Activated CD4-positive, alpha-beta T cell treated with anti-CD3 and anti-CD28 coated beads, Interleukin-2, amount 10 ng/mL, durations not matched to agents 24 days and 14 days (primary cell): ENCODE results near the gene OSBPL9. TPM values are rescaled to one million over a fixed set of nuclear protein-coding genes. Genes with fewer than 3 reads are reported as not detected.

Source experiments
- DNase-seq: peaks from one replicate; pipeline ENCODE4 v3.0.0; 2022
- H3K27ac Mint-ChIP-seq: one replicate; pipeline ENCODE4 v1.8.0; 2022; ENCODE audit warnings: mild to moderate bottlenecking, mixed read lengths
- H3K27me3 Mint-ChIP-seq: one replicate; pipeline ENCODE4 v1.8.0; 2022; ENCODE audit warnings: mixed read lengths
- H3K36me3 Mint-ChIP-seq: one replicate; pipeline ENCODE4 v1.8.0; 2022; ENCODE audit warnings: low read depth, mild to moderate bottlenecking, mixed read lengths
- H3K4me1 Mint-ChIP-seq: one replicate; pipeline ENCODE4 v1.8.0; 2021; ENCODE audit warnings: mixed read lengths
- H3K4me3 Mint-ChIP-seq: one replicate; pipeline ENCODE4 v1.8.0; 2022; ENCODE audit warnings: mild to moderate bottlenecking, moderate library complexity, mixed read lengths
- H3K9me3 Mint-ChIP-seq: one replicate; pipeline ENCODE4 v1.8.0; 2021; ENCODE audit warnings: mixed read lengths
- intact Hi-C: fragments of 100-400 bp; cut with micrococcal nuclease; formaldehyde crosslinking; loops from one replicate; pipeline ENCODE4 v1.15.1; 2023
- total RNA-seq: library from RNA; stranded (reverse); gene quantifications from 2 replicates; pipeline ENCODE4 v1.2.3, GENCODE V29; 2022

OSBPL9 gene
- total RNA-seq, 1 donor from 2014 or later = 47.4 TPM

DNA sequence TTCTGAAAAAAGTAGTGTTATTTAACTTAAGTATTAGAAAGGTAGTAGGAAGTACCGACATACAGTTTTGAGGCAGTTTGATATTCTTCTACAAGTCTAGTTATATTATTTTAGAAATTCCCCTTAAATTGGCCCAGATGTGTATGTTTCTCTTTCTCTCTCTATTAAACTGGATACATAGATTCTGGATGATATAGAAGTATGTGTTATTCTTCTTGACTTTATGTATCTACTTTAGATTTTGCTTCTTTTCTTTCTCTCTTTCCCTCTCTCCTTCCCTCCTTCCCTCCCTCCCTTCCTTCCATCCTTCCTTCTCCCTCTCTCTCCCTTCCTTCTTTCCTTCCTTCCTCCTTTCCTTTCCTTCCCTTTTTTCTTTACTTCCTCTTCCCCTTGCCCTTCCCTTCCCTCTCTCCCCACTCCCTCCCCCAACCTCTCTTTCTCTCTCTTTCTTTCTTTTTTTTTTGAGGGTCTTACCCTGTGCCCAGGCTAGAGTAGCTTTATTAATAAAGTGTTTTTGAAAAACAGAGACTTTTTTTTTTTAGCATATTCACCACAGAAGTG lies 124.3 kb downstream of the OSBPL9 start:
- no peaks in the 10 kb centered on the region for H3K27me3 Mint-ChIP-seq
- no peak for DNase-seq
- H3K36me3 Mint-ChIP-seq = peaks cover 5% of the 10 kb centered on the region
- H3K4me3 Mint-ChIP-seq = no peak overlapping the region
- intact Hi-C loops = no loop called here
- peaks cover 11% of the 10 kb centered on the region for H3K4me1 Mint-ChIP-seq
- no peak overlapping the region for H3K27ac Mint-ChIP-seq
- no peaks in the 10 kb centered on the region for H3K9me3 Mint-ChIP-seq

DNA sequence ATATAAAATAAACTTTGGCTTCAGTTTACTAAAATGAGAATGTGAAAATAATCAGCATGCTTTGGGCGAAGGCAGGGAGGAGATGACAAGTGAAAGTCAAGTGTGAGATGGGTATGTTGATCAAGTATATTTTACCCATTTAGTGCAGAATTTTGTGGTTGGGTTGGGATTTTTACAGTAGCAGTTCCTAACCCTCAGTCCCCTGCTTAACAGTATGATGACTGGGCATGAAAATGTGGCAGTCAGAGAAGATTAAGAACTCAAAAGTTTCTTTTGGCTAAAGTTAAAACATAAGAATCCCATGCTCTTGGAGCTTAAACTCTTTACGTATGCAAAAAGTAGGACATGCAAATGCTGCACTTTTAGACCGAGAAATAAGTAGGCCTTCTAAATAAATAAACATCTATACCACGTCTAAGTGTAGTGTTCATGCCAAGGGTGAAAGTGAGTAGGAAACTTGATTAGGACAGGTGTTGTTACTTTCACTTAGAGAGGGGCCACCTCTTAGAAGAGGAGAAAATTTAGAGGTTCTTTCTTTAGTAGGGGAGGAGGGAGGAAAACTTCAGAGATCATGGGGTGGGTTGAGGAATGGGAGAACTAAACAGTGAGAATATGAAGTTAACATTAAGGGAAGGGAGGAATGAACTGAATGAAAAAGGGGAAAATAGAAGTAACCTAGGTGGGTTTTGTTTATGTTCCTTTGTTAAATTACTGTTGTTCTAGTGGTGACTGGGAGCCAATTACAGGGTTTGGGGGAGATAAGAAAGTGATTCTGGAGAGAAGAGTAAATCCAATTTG lies 127.8 kb downstream of the OSBPL9 start:
- Mint-ChIP-seq H3K27ac (peak overlapping the region; percentile 6), H3K27me3 (no peaks in the 10 kb centered on the region), H3K9me3 (no peaks in the 10 kb centered on the region)

DNA sequence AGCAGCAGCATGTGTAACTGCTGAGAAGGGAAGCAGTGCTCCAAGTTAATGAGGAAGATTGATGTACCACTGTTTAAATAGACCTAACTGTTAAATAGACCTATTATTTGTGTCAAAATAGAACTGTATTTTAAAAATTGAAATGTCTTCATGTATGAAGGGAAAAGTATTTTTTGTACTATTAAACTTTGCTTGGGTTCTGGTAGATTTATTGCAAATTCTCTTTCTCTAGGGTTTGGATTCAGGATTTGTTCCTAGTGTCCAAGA lies 128.3 kb downstream of the OSBPL9 start:
- H3K4me3 Mint-ChIP-seq = no peak overlapping the region
- H3K9me3 Mint-ChIP-seq = no peaks in the 10 kb centered on the region
- no peak for DNase-seq
- peaks cover 11% of the 10 kb centered on the region for H3K4me1 Mint-ChIP-seq
- peaks cover 14% of the 10 kb centered on the region for H3K36me3 Mint-ChIP-seq
- H3K27ac Mint-ChIP-seq = peak overlapping the region; percentile 6
- H3K27me3 Mint-ChIP-seq = no peaks in the 10 kb centered on the region
- intact Hi-C loops = no loop called here

More for the DNA sequence above, 127.8 kb downstream of the OSBPL9 start:
- DNase-seq = no peak
- peaks cover 11% of the 10 kb centered on the region for H3K4me1 Mint-ChIP-seq
- intact Hi-C loops = no loop called here
- H3K36me3 Mint-ChIP-seq = peaks cover 12% of the 10 kb centered on the region
- no peak overlapping the region for H3K4me3 Mint-ChIP-seq

DNA sequence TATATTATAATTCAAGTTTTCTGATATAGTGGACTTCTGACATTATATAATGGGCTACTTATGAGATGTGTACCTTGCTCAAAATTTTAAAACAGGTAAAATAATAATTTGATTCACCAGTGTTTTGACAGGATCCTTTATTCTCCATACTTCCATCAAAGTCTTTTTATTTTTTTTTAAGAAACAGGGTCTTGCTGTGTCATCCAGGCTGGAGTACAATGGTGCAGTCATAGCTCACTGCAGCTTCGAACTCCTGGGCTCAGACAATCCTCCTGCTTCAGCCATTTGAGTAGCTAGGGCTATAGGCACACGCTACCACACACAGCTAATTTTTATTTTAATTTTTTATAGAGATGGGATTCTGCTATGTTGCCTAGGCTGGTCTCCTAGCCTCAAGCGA lies 132.3 kb downstream of the OSBPL9 start:
- H3K4me1 Mint-ChIP-seq = peaks cover 9% of the 10 kb centered on the region
- H3K36me3 Mint-ChIP-seq = peaks cover 27% of the 10 kb centered on the region
- H3K4me3 Mint-ChIP-seq = no peak overlapping the region
- no peak for DNase-seq
- H3K27me3 Mint-ChIP-seq = no peaks in the 10 kb centered on the region
- intact Hi-C loops = no loop called here
- H3K27ac Mint-ChIP-seq = no peak overlapping the region
- H3K9me3 Mint-ChIP-seq = no peaks in the 10 kb centered on the region

DNA sequence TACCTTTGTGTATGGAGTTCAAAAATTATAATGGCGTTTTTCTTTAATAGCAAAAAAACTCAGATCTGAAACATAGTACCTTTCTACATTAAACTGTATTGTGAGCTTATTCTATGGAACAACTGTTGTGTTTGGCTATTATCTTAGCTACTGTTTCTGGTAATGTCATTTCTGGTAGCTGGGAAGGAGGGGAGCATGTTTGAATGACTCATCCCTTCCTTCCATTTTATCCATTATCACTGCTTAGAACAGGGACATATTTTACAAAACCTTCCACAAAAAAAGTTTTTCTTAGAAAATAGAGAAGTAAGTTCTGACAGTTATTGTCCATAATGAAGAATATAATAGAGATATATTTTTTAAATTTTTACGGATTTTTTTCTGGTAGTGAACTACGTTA lies 133.3 kb downstream of the OSBPL9 start:
- Mint-ChIP-seq H3K36me3 (peaks cover 34% of the 10 kb centered on the region), H3K4me3 (no peak overlapping the region), H3K9me3 (no peaks in the 10 kb centered on the region), H3K4me1 (no peaks in the 10 kb centered on the region), H3K27ac (no peak overlapping the region), H3K27me3 (no peaks in the 10 kb centered on the region)
- intact Hi-C loops = no loop called here
- no peak for DNase-seq

DNA sequence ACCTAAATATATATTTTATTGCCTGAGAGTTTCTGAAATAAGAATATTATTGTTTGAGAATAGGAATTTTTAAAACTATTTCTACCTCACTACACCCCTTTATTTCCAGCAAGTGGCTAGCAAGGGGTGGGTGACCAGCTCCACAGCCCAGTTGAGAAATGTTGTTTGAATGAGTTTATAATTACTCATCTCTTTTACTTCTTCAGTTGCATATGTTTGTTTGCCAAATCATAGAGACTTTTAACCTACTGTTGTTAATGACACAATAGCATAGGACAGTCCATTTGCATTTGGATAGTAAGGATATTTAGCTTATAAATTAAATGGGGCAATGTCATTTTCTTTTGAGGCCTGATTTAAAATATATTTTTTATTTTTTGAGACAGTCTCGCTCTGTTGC lies 133.8 kb downstream of the OSBPL9 start:
- Mint-ChIP-seq H3K27me3 (no peaks in the 10 kb centered on the region), H3K4me1 (no peaks in the 10 kb centered on the region), H3K4me3 (no peak overlapping the region), H3K36me3 (peaks cover 39% of the 10 kb centered on the region), H3K27ac (no peak overlapping the region), H3K9me3 (no peaks in the 10 kb centered on the region)
- no peak for DNase-seq
- intact Hi-C loops = no loop called here

DNA sequence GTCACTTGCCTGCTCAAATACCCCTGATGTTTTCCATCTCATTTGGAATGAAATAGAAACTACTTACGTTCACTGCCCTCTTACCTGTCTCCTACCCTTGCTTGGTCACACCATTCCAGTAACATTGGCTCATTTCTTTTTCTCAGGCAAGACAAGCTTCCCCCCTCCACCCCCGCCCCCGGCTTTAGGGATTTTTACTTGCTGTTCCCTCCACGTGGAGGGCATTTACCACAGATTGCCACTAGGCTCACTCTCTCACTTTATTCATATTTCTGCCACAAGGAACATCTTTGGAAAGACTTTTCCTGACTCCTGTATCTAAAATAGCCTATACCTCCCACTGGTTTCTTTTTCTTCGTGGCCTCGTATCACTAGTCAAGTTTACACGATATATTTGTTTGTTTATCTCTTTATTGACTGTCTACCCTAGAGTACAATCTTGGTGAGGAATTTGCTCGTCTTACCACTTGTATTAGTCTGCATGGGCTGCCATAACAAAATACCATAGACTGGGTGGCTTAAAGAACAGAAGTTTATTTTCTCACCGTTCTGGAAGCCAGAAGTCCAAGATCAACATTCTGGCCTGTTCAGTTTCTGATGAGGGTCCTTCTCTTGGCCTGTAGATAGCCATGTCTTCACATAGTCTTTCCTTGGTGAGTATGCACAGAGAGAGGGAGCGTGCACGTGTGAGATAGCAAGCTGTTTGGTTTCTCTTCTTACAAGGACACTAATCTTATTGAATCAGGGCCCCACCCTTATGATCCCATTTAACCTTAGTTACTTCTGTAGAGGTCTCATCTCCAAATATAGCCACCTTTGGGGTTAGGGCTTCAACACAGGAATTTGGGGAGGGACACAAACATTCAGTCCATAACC lies 135.4 kb downstream of the OSBPL9 start:
- no peak for DNase-seq
- intact Hi-C loops = no loop called here

DNA sequence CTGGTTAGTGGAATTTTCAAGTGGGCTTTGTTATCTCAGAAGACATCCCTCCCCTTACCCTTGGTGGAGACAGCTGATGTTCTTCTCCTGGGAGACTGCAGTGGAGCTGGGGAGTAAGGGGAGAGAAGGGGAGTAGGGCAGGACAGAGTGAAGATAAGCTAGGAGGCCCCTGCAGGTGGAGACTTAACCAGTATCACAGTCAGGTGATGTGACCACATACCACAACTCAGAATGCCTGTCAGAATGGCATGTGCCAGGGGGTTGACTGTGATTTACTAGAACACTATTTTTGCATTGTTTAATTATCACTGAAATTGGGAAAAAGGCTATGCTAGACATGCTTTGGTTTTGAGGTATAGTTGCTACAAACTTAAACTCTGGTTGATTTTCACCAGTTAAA lies 137.1 kb downstream of the OSBPL9 start:
- no peaks in the 10 kb centered on the region for H3K9me3 Mint-ChIP-seq

More for the DNA sequence above, 135.4 kb downstream of the OSBPL9 start:
- Mint-ChIP-seq H3K4me3 (no peak overlapping the region), H3K4me1 (no peaks in the 10 kb centered on the region), H3K27me3 (no peaks in the 10 kb centered on the region), H3K36me3 (peaks cover 37% of the 10 kb centered on the region), H3K27ac (no peak overlapping the region), H3K9me3 (no peaks in the 10 kb centered on the region)

DNA sequence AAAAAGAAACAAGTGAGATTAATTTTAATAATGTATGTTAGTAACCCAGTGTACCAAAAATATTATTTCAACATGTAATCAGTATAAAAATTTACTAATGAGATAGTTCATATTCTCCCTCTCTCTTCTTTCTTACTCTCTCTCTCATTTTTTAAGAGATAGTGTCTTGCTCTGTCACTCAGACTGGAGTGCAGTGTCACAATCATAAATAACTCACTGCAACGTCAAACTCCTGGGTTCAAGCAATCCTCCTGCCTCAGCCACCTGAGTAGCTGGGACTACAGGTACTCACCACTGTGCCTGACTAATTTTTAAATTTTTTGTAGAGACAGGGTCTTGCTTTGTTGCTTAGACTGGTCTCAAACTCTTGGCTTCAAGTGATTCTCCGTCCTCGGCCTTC lies 137.8 kb downstream of the OSBPL9 start:
- DNase-seq = no peak
- H3K9me3 Mint-ChIP-seq = no peaks in the 10 kb centered on the region
- no peak overlapping the region for H3K27ac Mint-ChIP-seq
- H3K4me3 Mint-ChIP-seq = no peak overlapping the region
- no peaks in the 10 kb centered on the region for H3K4me1 Mint-ChIP-seq
- no peaks in the 10 kb centered on the region for H3K27me3 Mint-ChIP-seq
- H3K36me3 Mint-ChIP-seq = peaks cover 33% of the 10 kb centered on the region
- intact Hi-C loops = no loop called here

More for the DNA sequence above, 137.1 kb downstream of the OSBPL9 start:
- H3K4me3 Mint-ChIP-seq = no peak overlapping the region
- intact Hi-C loops = no loop called here
- H3K4me1 Mint-ChIP-seq = no peaks in the 10 kb centered on the region
- DNase-seq = no peak
- H3K27ac Mint-ChIP-seq = no peak overlapping the region
- no peaks in the 10 kb centered on the region for H3K27me3 Mint-ChIP-seq
- peaks cover 35% of the 10 kb centered on the region for H3K36me3 Mint-ChIP-seq

DNA sequence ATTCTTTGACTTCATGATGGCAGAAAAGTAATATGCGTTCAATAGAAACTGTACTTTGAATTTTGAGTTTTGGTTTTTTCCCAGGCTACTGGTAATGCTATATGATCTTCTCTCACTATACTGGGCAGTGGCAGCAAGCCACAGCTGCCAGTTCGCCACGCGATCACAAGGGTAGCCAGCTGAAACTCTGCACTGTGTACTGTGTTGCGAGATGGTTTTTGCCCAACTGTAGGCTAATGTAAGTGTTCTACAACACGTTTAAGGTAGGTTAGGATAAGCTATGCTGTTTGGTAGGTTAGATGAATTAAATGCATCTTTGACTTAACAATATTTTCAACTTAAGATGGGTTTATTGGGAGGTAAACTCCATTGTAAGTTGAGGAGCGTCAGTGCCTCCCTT lies 138.5 kb downstream of the OSBPL9 start:
- intact Hi-C loops = no loop called here
- H3K4me1 Mint-ChIP-seq = peaks cover 2% of the 10 kb centered on the region

DNA sequence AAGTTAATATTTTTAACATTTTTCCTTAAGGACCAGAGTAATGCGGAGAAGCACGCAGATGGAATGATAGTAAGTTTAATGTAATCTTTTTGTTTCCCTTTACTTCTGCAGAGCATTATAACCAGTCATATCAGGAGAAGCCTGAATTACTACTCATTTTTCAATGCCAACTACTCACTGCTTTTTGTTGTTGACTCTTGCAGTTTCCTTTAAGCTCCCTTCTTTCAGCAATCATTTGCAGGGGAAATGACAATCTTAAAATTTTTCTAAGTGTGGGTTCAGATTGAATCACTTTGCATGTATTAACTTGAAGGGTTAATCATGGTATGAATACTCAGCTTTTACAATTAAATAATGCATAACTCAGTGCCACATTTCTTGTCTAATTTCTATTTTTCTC lies 139.4 kb downstream of the OSBPL9 start:
- H3K9me3 Mint-ChIP-seq = no peaks in the 10 kb centered on the region
- no peak overlapping the region for H3K4me3 Mint-ChIP-seq
- H3K4me1 Mint-ChIP-seq = peaks cover 5% of the 10 kb centered on the region
- no peaks in the 10 kb centered on the region for H3K27me3 Mint-ChIP-seq
- intact Hi-C loops = no loop called here
- no peak overlapping the region for H3K27ac Mint-ChIP-seq
- DNase-seq = no peak
- peaks cover 29% of the 10 kb centered on the region for H3K36me3 Mint-ChIP-seq

More for the DNA sequence above, 138.5 kb downstream of the OSBPL9 start:
- Mint-ChIP-seq H3K9me3 (no peaks in the 10 kb centered on the region), H3K27me3 (no peaks in the 10 kb centered on the region), H3K27ac (no peak overlapping the region), H3K4me3 (no peak overlapping the region), H3K36me3 (peaks cover 31% of the 10 kb centered on the region)
- no peak for DNase-seq

DNA sequence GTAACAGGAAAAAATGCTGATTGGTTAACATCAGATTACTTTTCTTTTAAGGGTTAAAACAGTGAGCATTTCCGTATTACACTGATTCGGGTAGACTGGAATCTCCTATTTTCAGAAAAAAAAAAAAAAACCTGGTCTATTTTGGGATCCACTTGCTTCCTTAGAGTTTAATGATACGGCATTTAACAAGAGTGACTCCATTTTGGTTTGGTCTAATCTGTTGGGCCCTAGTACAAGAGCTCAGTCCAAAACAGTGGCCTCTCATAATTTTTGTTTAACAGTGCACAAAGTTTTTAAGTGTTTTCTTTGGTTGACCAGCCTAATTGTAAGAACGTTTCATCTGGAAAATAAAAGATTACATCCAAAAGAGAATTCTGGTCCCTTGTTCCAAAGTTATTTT lies 141.4 kb downstream of the OSBPL9 start:
- peaks cover 8% of the 10 kb centered on the region for H3K4me1 Mint-ChIP-seq
- no peaks in the 10 kb centered on the region for H3K9me3 Mint-ChIP-seq
- H3K36me3 Mint-ChIP-seq = peaks cover 24% of the 10 kb centered on the region
- intact Hi-C loops = no loop called here
- no peaks in the 10 kb centered on the region for H3K27me3 Mint-ChIP-seq
- H3K4me3 Mint-ChIP-seq = no peak overlapping the region
- DNase-seq = no peak
- no peak overlapping the region for H3K27ac Mint-ChIP-seq

DNA sequence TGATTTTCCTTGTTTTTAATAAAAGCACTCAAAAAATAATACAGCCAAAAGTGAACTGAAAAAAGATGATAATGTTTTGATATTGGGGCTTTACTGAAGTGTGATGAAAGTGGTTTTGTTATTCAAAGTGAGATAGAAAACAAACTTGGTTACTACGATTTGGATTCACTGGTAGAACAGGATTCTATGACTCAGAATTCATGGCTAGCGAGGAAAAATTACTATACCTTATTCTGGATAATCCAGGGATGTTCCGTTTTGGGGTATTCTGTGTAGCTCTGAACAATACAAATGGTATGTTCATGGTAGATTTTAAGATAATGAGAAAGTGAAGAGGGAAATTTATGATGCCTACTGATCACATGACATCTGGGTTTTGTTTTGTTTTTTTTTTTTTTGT lies 144.0 kb downstream of the OSBPL9 start:
- Mint-ChIP-seq H3K36me3 (peaks cover 12% of the 10 kb centered on the region), H3K9me3 (no peaks in the 10 kb centered on the region), H3K4me3 (no peak overlapping the region), H3K4me1 (peaks cover 8% of the 10 kb centered on the region), H3K27me3 (no peaks in the 10 kb centered on the region), H3K27ac (no peak overlapping the region)
- DNase-seq = no peak
- intact Hi-C loops = loop anchor here (10.0 kb wide), 1 partner anchor 316 kb away; no protein-coding TSS in a partner anchor

DNA sequence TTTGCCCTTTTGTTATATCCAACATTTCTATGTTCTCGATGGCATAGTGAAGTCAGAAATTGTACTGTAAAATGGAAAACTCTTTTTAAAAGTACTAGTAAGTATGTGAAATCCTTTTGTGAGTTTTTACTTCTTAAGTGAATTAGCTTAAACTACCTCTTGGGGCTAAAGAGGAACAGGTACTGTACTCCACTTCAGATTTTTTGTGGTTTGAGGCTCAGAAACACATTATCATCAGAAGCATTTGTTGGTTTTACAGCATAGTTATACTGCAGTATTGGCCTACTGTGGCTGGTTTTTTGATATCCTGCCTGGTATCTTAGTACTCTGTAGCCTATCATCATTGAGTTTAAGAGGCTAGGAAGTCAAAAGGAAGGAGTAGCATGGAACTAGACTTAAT lies 144.5 kb downstream of the OSBPL9 start:
- no peak overlapping the region for H3K27ac Mint-ChIP-seq
- no peak for DNase-seq
- H3K9me3 Mint-ChIP-seq = no peaks in the 10 kb centered on the region
- peaks cover 13% of the 10 kb centered on the region for H3K36me3 Mint-ChIP-seq
- H3K4me1 Mint-ChIP-seq = peaks cover 8% of the 10 kb centered on the region
- H3K4me3 Mint-ChIP-seq = no peak overlapping the region
- no peaks in the 10 kb centered on the region for H3K27me3 Mint-ChIP-seq
- intact Hi-C loops = loop anchor here (10.0 kb wide), 1 partner anchor 317 kb away; no protein-coding TSS in a partner anchor
